Fibroblast of lung (primary cell): ENCODE data around the gene OR6C4. TPM values are rescaled to one million over a fixed set of nuclear protein-coding genes. Genes with fewer than 3 reads are reported as not detected.

Experiments used
- polyA plus RNA-seq, 2 donors: library from polyadenylated mRNA; depleted of rRNA in 1 of 2; stranded (reverse) in 1 of 2; unstranded in 1 of 2; fragments of >200 nt; gene quantifications; 2 replicates each; pipeline ENCODE4 v1.2.1, GENCODE V29; 2011 to 2012; ENCODE audit warnings: missing spikeins in 1 of 2
- total RNA-seq: library from RNA; depleted of rRNA; stranded (reverse); fragments of >200 nt; gene quantifications from 2 replicates; pipeline ENCODE4 v1.2.1, GENCODE V29; 2014

The OR6C4 gene
- total and polyA plus RNA-seq, 2 donors (not counting 1 experiment from before 2014, with no cell fraction given), result not detected

Other genes with a start within 250 kb of the OR6C4 start
- gene OR6C1, start 235.3 kb upstream of the OR6C4 start, total RNA-seq, result not detected in 2 replicates
- gene OR6C1, start 235.3 kb upstream of the OR6C4 start, polyA plus RNA-seq, result not detected in 2 replicates
- not detected in 2 replicates for gene OR6C3, start 218.9 kb upstream of the OR6C4 start, total RNA-seq
- gene OR6C3, start 218.9 kb upstream of the OR6C4 start, polyA plus RNA-seq, result not detected in 2 replicates
- gene OR6C75, start 186.6 kb upstream of the OR6C4 start, total RNA-seq, result not detected in 2 replicates
- not detected in 2 replicates for gene OR6C75, start 186.6 kb upstream of the OR6C4 start, polyA plus RNA-seq
- not detected in 2 replicates for gene OR6C65, start 149.1 kb upstream of the OR6C4 start, total RNA-seq
- gene OR6C65, start 149.1 kb upstream of the OR6C4 start, polyA plus RNA-seq, result not detected in 2 replicates
- not detected in 2 replicates for gene OR6C76, start 123.3 kb upstream of the OR6C4 start, total RNA-seq
- gene OR6C76, start 123.3 kb upstream of the OR6C4 start, polyA plus RNA-seq, result not detected in 2 replicates
- not detected in 2 replicates for gene OR6C2, start 105.5 kb upstream of the OR6C4 start, total RNA-seq
- not detected in 2 replicates for gene OR6C2, start 105.5 kb upstream of the OR6C4 start, polyA plus RNA-seq
- not detected in 2 replicates for gene OR6C70, start 79.5 kb upstream of the OR6C4 start, total RNA-seq
- gene OR6C70, start 79.5 kb upstream of the OR6C4 start, polyA plus RNA-seq, result not detected in 2 replicates
- not detected in 2 replicates for gene OR6C68, start 57.2 kb upstream of the OR6C4 start, total RNA-seq
- not detected in 2 replicates for gene OR6C68, start 57.2 kb upstream of the OR6C4 start, polyA plus RNA-seq
- not detected in 2 replicates for gene OR2AP1, start 22.9 kb downstream of the OR6C4 start, total RNA-seq
- gene OR2AP1, start 22.9 kb downstream of the OR6C4 start, polyA plus RNA-seq, result not detected in 2 replicates
- gene OR10P1, start 87.3 kb downstream of the OR6C4 start, total RNA-seq, result not detected in 2 replicates
- not detected in 2 replicates for gene OR10P1, start 87.3 kb downstream of the OR6C4 start, polyA plus RNA-seq
- gene ITGA7, start 158.3 kb downstream of the OR6C4 start, total RNA-seq, result 40.3 and 130 TPM in 2 replicates
- gene ITGA7, start 158.3 kb downstream of the OR6C4 start, polyA plus RNA-seq, result 42.7 and 46.4 TPM in 2 replicates
- 90.9 and 103 TPM in 2 replicates for gene BLOC1S1, start 166.4 kb downstream of the OR6C4 start, total RNA-seq
- 163 and 240 TPM in 2 replicates for gene BLOC1S1, start 166.4 kb downstream of the OR6C4 start, polyA plus RNA-seq
- 12.1 and 49.2 TPM in 2 replicates for gene RDH5, start 170.8 kb downstream of the OR6C4 start, total RNA-seq
- 11.1 and 16.7 TPM in 2 replicates for gene RDH5, start 170.8 kb downstream of the OR6C4 start, polyA plus RNA-seq
- 3,001 and 3,424 TPM in 2 replicates for gene CD63, start 179.4 kb downstream of the OR6C4 start, total RNA-seq
- gene CD63, start 179.4 kb downstream of the OR6C4 start, polyA plus RNA-seq, result 2,890 and 3,456 TPM in 2 replicates
- gene GDF11, start 193.5 kb downstream of the OR6C4 start, total RNA-seq, result 3.1 and 4.3 TPM in 2 replicates
- gene GDF11, start 193.5 kb downstream of the OR6C4 start, polyA plus RNA-seq, result 9.4 and 11.1 TPM in 2 replicates